Karpas-422 (cell line): Measurements from ENCODE around the gene REC8. TPM values are rescaled to one million over a fixed set of nuclear protein-coding genes. Genes with fewer than 3 reads are reported as not detected.

Source experiments
- DNase-seq: peaks from one replicate; pipeline ENCODE4 v3.0.0-alpha.2; 2015
- H2AFZ ChIP-seq: fragments of 200-600 bp; sonication (generic); 2 replicates; pipeline ENCODE4 v1.6.1; 2014; ENCODE audit warnings: antibody characterized with exemption, low read length, mixed read lengths
- H3K27ac ChIP-seq: fragments of 200-600 bp; sonication (generic); 2 replicates; pipeline ENCODE4 v1.5.1; 2014; ENCODE audit warnings: mild to moderate bottlenecking, low read length, moderate library complexity
- H3K27me3 ChIP-seq: fragments of 200-600 bp; sonication (generic); 2 replicates; pipeline ENCODE4 v1.6.1; 2014; ENCODE audit warnings: low read length, mixed read lengths
- H3K36me3 ChIP-seq: fragments of 200-600 bp; sonication (generic); 2 replicates; pipeline ENCODE4 v1.6.1; 2014; ENCODE audit warnings: low read length, mixed read lengths; ENCODE audit not compliant: insufficient read depth
- H3K4me1 ChIP-seq: fragments of 200-600 bp; sonication (generic); 2 replicates; pipeline ENCODE4 v1.6.1; 2014; ENCODE audit warnings: mild to moderate bottlenecking, low read length, mixed read lengths
- H3K4me2 ChIP-seq: fragments of 200-600 bp; sonication (generic); 2 replicates; pipeline ENCODE4 v1.6.1; 2014; ENCODE audit warnings: low read length, low read depth, mild to moderate bottlenecking; ENCODE audit not compliant: poor library complexity, severe bottlenecking
- H3K4me3 ChIP-seq: fragments of 200-600 bp; sonication (generic); 2 replicates; pipeline ENCODE4 v1.5.1; 2014; ENCODE audit warnings: mild to moderate bottlenecking, antibody characterized with exemption, low read length, mixed read lengths
- H3K79me2 ChIP-seq: fragments of 200-600 bp; sonication (generic); 2 replicates; pipeline ENCODE4 v1.6.1; 2014; ENCODE audit warnings: mild to moderate bottlenecking, low read length, mixed read lengths
- H3K9ac ChIP-seq: fragments of 200-600 bp; sonication (generic); 2 replicates; pipeline ENCODE4 v1.6.0; 2014; ENCODE audit warnings: low read length
- H3K9me2 ChIP-seq: fragments of 200-600 bp; sonication (generic), shearing (Covaris generic); replicated peaks from 2 replicates; pipeline ENCODE4 v1.6.0; 2014; ENCODE audit warnings: mild to moderate bottlenecking, low read length, moderate library complexity; ENCODE audit not compliant: insufficient read depth
- H3K9me3 ChIP-seq: fragments of 300-700, 200-600 bp; sonication (generic); 2 replicates; pipeline ENCODE4 v1.6.1; 2014; ENCODE audit warnings: low read length, mixed read lengths
- H4K20me1 ChIP-seq: fragments of 200-600 bp; sonication (generic); 2 replicates; pipeline ENCODE4 v1.6.1; 2014; ENCODE audit warnings: mild to moderate bottlenecking, antibody characterized with exemption, low read length, low read depth; ENCODE audit not compliant: insufficient read depth
- total RNA-seq: library from RNA; depleted of rRNA; stranded (reverse); fragments of >200 nt; shearing (Covaris generic); gene quantifications from 2 replicates; pipeline ENCODE4 v1.2.3, GENCODE V29; 2014; ENCODE audit warnings: low replicate concordance

REC8 gene
- total RNA-seq, 1 experiment from 2014 or later: 22.1 TPM

DNA sequence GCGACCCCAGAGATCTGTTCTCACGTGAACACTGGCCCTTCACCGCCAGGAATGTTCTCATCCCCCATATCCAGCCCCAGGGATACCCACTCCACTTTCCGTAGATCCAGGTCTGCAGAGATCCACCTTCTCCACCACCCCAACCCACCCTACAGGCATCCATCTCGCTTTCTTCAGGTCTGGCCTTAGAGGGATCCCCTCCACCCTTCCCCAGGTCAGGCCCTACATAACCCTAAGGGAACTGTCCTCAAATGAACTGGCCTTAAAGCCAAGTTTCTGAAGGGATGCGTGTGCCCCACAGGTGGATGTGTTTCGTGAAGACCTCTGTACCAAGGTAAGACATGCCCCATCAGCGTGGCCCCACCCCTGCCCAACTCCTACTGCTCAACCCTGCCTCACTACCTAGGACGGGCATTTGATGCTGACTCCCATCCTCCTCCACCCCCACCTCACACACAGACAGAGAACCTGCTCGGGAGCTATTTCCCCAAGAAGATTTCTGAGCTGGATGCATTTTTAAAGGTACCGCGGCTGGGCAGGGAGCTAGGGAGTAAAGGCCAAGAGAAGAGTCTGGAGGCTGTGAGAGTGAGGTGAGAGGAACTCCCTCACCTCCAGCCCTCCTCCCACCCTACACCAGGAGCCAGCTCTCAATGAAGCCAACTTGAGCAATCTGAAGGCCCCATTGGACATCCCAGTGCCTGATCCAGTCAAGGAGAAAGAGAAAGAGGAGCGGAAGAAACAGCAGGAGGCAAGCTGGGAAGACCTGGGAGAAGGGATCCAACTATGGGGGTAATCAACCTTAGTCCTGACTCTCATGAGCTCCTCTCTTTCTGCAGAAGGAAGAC lies 35.0 kb upstream of the REC8 start:
- Histone ChIP-seq H3K4me1 (peaks cover 44% of the 10 kb centered on the region), H3K4me3 (peak overlapping the region; percentile 98), H3K4me2 (peak overlapping the region; percentile 87), H3K27me3 (no peaks in the 10 kb centered on the region), H4K20me1 (no peaks in the 10 kb centered on the region), H3K9me3 (no peaks in the 10 kb centered on the region), H3K36me3 (peaks cover 23% of the 10 kb centered on the region), H3K9me2 (no peaks in the 10 kb centered on the region), H2AFZ (no peak overlapping the region), H3K9ac (peak overlapping the region; percentile 98), H3K27ac (peak overlapping the region; percentile 71), H3K79me2 (peaks cover 51% of the 10 kb centered on the region)
- peak; percentile 82 for DNase-seq

GRCh38 chr14:24137529-24138395 lies 34.1 kb upstream of the REC8 start:
- Histone ChIP-seq H3K9me2 (no peaks in the 10 kb centered on the region), H4K20me1 (no peaks in the 10 kb centered on the region), H3K9ac (peak overlapping the region; percentile 98), H2AFZ (no peak overlapping the region), H3K4me3 (peak overlapping the region; percentile 98), H3K36me3 (peaks cover 23% of the 10 kb centered on the region), H3K79me2 (peaks cover 51% of the 10 kb centered on the region), H3K27me3 (no peaks in the 10 kb centered on the region), H3K4me2 (peak overlapping the region; percentile 87), H3K27ac (peak overlapping the region; percentile 71), H3K4me1 (peaks cover 51% of the 10 kb centered on the region), H3K9me3 (no peaks in the 10 kb centered on the region)
- peak; percentile 60 for DNase-seq

DNA sequence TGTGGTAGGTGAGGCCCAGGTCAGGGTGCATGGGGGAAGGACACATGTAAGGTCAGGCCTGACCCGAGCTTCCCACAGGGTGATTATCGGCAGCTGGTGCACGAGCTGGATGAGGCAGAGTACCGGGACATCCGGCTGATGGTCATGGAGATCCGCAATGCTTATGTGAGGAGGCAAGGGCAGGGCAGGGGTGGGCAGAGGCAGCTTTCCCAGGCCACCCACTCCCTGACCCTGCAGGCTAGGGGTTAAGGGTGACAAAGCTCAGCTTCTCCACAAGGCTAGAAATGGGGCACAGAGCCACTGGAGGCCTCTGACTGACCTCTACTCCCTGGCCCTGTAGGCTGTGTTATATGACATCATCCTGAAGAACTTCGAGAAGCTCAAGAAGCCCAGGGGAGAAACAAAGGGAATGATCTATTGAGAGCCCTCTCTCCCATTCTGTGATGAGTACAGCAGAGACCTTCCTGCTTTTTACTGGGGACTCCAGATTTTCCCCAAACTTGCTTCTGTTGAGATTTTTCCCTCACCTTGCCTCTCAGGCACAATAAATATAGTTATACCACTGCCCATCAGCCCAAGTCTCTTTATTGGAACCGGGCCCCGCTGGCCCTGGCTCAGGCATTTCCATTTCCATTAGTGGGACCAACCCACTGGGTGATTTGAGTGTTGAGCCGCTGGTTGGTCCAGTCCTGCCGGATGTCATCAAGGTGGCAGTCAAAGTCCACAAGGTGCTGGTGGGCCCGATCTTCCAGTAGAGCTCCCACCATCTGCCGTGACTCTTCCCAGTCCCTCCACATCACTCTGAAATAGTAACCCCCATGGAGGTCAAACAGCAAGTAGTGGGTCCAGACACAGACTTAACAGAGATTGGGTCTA lies 33.2 kb upstream of the REC8 start:
- H3K4me2 ChIP-seq: peak overlapping the region; percentile 87

DNA sequence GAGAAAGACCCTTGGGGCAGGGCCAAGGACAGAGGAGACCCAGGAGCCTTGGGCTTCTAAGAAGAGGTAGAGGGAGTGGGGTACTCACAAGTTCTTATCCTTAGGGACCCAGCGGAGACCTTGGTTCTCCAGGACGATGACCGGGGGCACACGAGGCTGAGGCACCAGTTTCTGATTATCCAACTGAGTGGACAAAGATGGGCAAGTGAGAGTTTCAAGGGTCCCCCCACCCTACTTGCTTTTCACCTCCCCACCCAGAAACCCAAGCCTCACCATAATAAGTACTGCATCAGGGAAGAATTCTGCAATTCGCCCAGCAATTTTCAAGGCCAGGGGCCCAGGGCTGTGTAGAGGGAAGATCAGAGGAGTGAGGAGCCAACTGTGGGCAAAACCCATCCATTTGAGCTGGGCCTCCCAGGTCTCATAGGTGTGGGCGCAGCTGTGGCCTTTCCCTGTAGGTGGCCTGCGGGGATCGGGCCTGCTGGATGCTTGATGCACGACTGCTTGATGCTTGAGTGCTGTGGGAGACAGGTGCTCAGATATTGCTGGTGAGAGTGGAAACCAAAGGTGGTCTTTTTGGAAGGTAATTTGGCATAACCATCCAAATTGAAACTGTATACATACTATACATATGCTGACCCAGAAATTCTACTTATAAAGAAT lies 32.5 kb upstream of the REC8 start:
- no peak overlapping the region for H2AFZ ChIP-seq
- peak overlapping the region; percentile 94 for H3K9ac ChIP-seq
- H3K4me3 ChIP-seq: peak overlapping the region; percentile 83
- H3K9me3 ChIP-seq: no peaks in the 10 kb centered on the region
- H3K4me1 ChIP-seq: peaks cover 67% of the 10 kb centered on the region
- no peaks in the 10 kb centered on the region for H3K9me2 ChIP-seq
- peak overlapping the region; percentile 52 for H3K27ac ChIP-seq
- peak overlapping the region; percentile 76 for H3K4me2 ChIP-seq
- no peaks in the 10 kb centered on the region for H4K20me1 ChIP-seq
- H3K36me3 ChIP-seq: peaks cover 24% of the 10 kb centered on the region
- H3K79me2 ChIP-seq: peaks cover 59% of the 10 kb centered on the region
- peak; percentile 62 for DNase-seq
- H3K27me3 ChIP-seq: no peaks in the 10 kb centered on the region

More for the DNA sequence above, 33.2 kb upstream of the REC8 start:
- Histone ChIP-seq H3K4me3 (no peak overlapping the region; the same call in 1 of the 2 replicates), H3K27ac (no peak overlapping the region), H3K36me3 (peaks cover 23% of the 10 kb centered on the region), H3K4me1 (peaks cover 60% of the 10 kb centered on the region), H3K9ac (peak overlapping the region; percentile 94), H3K9me3 (no peaks in the 10 kb centered on the region), H2AFZ (no peak overlapping the region), H4K20me1 (no peaks in the 10 kb centered on the region), H3K9me2 (no peaks in the 10 kb centered on the region), H3K79me2 (peaks cover 51% of the 10 kb centered on the region), H3K27me3 (no peaks in the 10 kb centered on the region)
- no peak for DNase-seq

GRCh38 chr14:24141097-24141880 lies 30.6 kb upstream of the REC8 start, which contains the start of gene EMC9:
Gene EMC9, minus strand, starts transcription at chr14:24141591. Its CDS starts 287 bp downstream, at chr14:24141304.
- Histone ChIP-seq H4K20me1 (no peaks in the 10 kb centered on the region), H3K36me3 (peaks cover 30% of the 10 kb centered on the region), H2AFZ (peak within 1 kb of the TSS; percentile 32; the same call in 1 of the 2 replicates), H3K9me2 (no peaks in the 10 kb centered on the region), H3K9ac (peak within 1 kb of the TSS; percentile 94), H3K4me2 (peak within 1 kb of the TSS; percentile 82), H3K27ac (peak within 1 kb of the TSS; percentile 81), H3K4me1 (peaks cover 73% of the 10 kb centered on the region), H3K9me3 (no peaks in the 10 kb centered on the region), H3K27me3 (no peaks in the 10 kb centered on the region), H3K4me3 (peak within 1 kb of the TSS; percentile 83), H3K79me2 (peaks cover 75% of the 10 kb centered on the region)
- peak; percentile 100 for DNase-seq

DNA sequence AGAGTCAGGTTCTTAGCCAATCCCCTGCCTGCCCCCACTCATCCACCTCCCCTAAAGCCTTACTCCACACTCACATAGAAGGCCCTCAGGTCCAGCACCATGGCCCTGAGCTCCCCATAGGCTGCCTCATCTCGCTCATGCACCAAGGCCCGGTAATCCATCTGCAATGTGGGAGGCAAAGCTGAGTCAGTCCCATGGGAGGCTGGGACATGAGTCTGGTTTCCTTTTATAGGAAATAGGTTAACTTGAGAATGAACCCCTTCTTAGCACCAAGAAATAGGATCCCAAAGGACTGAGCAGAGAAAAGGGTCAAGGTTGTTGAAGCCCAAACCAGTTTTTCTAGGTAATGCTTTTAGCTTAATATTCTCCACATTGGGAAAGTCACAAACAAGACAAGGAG lies 28.4 kb upstream of the REC8 start:
- Histone ChIP-seq H3K9me2 (no peaks in the 10 kb centered on the region), H3K36me3 (peaks cover 21% of the 10 kb centered on the region), H3K9ac (no peak overlapping the region), H2AFZ (no peak overlapping the region), H3K4me2 (no peak overlapping the region), H4K20me1 (peaks cover 9% of the 10 kb centered on the region), H3K9me3 (no peaks in the 10 kb centered on the region), H3K27me3 (no peaks in the 10 kb centered on the region), H3K79me2 (peaks cover 66% of the 10 kb centered on the region), H3K4me3 (no peak overlapping the region), H3K4me1 (peaks cover 59% of the 10 kb centered on the region), H3K27ac (peak overlapping the region; percentile 2; the same call in 1 of the 2 replicates)
- no peak for DNase-seq

GRCh38 chr14:24144451-24144850 lies 27.4 kb upstream of the REC8 start:
- H3K27me3 ChIP-seq: no peaks in the 10 kb centered on the region
- peaks cover 12% of the 10 kb centered on the region for H4K20me1 ChIP-seq
- no peak overlapping the region for H3K27ac ChIP-seq
- H3K4me3 ChIP-seq: no peak overlapping the region; the same call in 1 of the 2 replicates
- H3K36me3 ChIP-seq: peaks cover 16% of the 10 kb centered on the region
- DNase-seq: no peak
- no peak overlapping the region for H2AFZ ChIP-seq
- peaks cover 58% of the 10 kb centered on the region for H3K4me1 ChIP-seq
- peak overlapping the region; percentile 89 for H3K4me2 ChIP-seq
- no peaks in the 10 kb centered on the region for H3K9me2 ChIP-seq
- H3K9me3 ChIP-seq: no peaks in the 10 kb centered on the region
- H3K9ac ChIP-seq: peak overlapping the region; percentile 99; the same call in 1 of the 2 replicates
- H3K79me2 ChIP-seq: peaks cover 66% of the 10 kb centered on the region
